ENCODE data around the gene AP3B2.
A peak's percentile ranks its signal among the peaks of the same experiment; 100 is the strongest.

AP3B2 gene

GRCh38 chr15:82689147-82689546 is 20.5 kb downstream of the AP3B2 start:
- DNase-seq: no peak

- DNase-seq: no peak
Measured at GRCh38 chr15:82688691-82689090, 21.0 kb downstream of the AP3B2 start.

- no peak for DNase-seq
Measured at GRCh38 chr15:82681371-82681770, 28.3 kb downstream of the AP3B2 start.

- peak; percentile 62 for DNase-seq
Measured at GRCh38 chr15:82680200-82681102, 29.2 kb downstream of the AP3B2 start.

- no peak for DNase-seq
Measured at GRCh38 chr15:82679626-82680199, 30.0 kb downstream of the AP3B2 start.

GRCh38 chr15:82677720-82678323 is 31.9 kb downstream of the AP3B2 start:
- DNase-seq: no peak

GRCh38 chr15:82674873-82675272 is 34.8 kb downstream of the AP3B2 start:
- DNase-seq: no peak

GRCh38 chr15:82670699-82671098 is 39.0 kb downstream of the AP3B2 start:
- no peak for DNase-seq

- no peak for DNase-seq
Measured at GRCh38 chr15:82666606-82667005, 43.1 kb downstream of the AP3B2 start.

- DNase-seq: no peak
Measured at GRCh38 chr15:82664021-82664420, 45.7 kb downstream of the AP3B2 start.

GRCh38 chr15:82663186-82663600 is 46.5 kb downstream of the AP3B2 start:
- no peak for DNase-seq

GRCh38 chr15:82662641-82663040 is 47.0 kb downstream of the AP3B2 start:
- no peak for DNase-seq

- no peak for DNase-seq
Measured at GRCh38 chr15:82660378-82660777, 49.3 kb downstream of the AP3B2 start.

- DNase-seq: no peak
Measured at GRCh38 chr15:82656641-82657266, 52.9 kb downstream of the AP3B2 start.

GRCh38 chr15:82655606-82656005 is 54.1 kb downstream of the AP3B2 start:
- DNase-seq: no peak

GRCh38 chr15:82653483-82654168 is 56.0 kb downstream of the AP3B2 start:
- DNase-seq: no peak

- no peak for DNase-seq
Measured at GRCh38 chr15:82651708-82652107, 58.0 kb downstream of the AP3B2 start.

- no peak for DNase-seq
Measured at GRCh38 chr15:82650046-82650670, 59.5 kb downstream of the AP3B2 start.

GRCh38 chr15:82649226-82649999 is 60.3 kb downstream of the AP3B2 start:
- DNase-seq: no peak

GRCh38 chr15:82648257-82649103 is 61.2 kb downstream of the AP3B2 start:
- DNase-seq: no peak

GRCh38 chr15:82647835-82648256 is 61.8 kb downstream of the AP3B2 start:
- no peak for DNase-seq
